Measurements from ENCODE around the gene CHD2.

- no peak for TF ChIP-seq POLR2AphosphoS5 (IDR thresholded peaks at IDR 0.05; ENCODE audit: low read depth, low read length)
- TF ChIP-seq REST (IDR thresholded peaks at IDR 0.05; ENCODE audit: insufficient read depth in 1 of 2, low read depth in 2 of 2, low read length in 2 of 2), result no peak
- TF ChIP-seq FOXP2 (optimal IDR thresholded peaks at IDR 0.05; ENCODE audit: borderline replicate concordance, extremely low read depth, extremely low read length, insufficient read depth), result no peak
Measured at GRCh38 chr15:92936693-92937092, 36.6 kb downstream of the CHD2 start.

Data from PFSK-1 (cell line).